Measurements from ENCODE around the gene SLC2A1.
"Not testable (repeated sequence)": the region's sequence is repeated elsewhere in the genome, so short reads cannot be mapped to it uniquely, and the experiment has no call there.

Gene SLC2A1

DNA sequence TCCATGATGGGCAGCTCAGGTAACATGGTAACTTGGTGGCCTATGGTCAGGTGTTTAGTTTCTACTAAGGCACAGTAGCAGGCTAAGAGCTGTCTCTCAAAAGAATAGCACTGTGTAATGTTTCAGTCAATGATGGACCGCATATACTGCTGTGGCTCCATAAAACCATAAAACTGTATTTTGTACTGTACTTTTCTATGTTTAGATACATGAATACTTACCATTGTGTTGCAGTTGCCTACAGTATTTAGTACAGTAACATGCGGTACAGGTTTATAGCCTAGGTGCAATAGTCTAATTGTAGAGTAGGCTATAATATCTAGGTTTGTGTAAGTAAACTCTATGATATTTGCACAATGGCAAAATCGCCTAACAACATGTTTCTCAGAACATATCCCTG is 50.6 kb downstream of the SLC2A1 start:
- in situ Hi-C loops (cut with MboI; ENCODE audit: low sequenced_read_pairs, unreplicated experiment), result no loop called here
- no peak for DNase-seq (ENCODE audit: low spot score)
- TF ChIP-seq, protein P1, sequence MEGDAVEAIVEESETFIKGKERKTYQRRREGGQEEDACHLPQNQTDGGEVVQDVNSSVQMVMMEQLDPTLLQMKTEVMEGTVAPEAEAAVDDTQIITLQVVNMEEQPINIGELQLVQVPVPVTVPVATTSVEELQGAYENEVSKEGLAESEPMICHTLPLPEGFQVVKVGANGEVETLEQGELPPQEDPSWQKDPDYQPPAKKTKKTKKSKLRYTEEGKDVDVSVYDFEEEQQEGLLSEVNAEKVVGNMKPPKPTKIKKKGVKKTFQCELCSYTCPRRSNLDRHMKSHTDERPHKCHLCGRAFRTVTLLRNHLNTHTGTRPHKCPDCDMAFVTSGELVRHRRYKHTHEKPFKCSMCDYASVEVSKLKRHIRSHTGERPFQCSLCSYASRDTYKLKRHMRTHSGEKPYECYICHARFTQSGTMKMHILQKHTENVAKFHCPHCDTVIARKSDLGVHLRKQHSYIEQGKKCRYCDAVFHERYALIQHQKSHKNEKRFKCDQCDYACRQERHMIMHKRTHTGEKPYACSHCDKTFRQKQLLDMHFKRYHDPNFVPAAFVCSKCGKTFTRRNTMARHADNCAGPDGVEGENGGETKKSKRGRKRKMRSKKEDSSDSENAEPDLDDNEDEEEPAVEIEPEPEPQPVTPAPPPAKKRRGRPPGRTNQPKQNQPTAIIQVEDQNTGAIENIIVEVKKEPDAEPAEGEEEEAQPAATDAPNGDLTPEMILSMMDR (IDR thresholded peaks at IDR 0.05; ENCODE audit: borderline replicate concordance, control extremely low read depth, extremely low read depth, insufficient read depth, missing control alignments), result no peak

DNA sequence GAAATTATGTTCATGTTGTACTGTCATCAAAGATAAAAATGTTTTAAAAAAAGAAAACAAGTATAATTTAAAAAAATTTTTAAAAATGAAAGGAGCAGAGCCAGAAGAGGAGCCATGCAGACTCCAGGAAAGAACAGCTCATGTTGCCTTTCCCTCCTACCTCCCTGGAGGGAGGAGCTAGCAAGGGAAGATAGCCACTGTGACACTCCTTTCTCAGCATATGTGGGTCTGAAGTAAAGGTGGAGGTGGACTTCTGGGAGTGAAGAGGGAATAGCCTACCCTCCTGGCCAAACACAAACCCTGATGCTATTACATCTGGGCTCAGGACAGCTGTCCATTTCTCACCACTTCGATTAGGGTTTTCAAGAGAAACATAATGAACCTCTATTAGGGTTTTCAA is 54.2 kb downstream of the SLC2A1 start:
- TF ChIP-seq, protein P1 (IDR thresholded peaks at IDR 0.05; ENCODE audit: borderline replicate concordance, control extremely low read depth, extremely low read depth, insufficient read depth, missing control alignments), result no peak
- in situ Hi-C loops (cut with MboI; ENCODE audit: low sequenced_read_pairs, unreplicated experiment), result no loop called here
- no peak for DNase-seq (ENCODE audit: low spot score)

DNA sequence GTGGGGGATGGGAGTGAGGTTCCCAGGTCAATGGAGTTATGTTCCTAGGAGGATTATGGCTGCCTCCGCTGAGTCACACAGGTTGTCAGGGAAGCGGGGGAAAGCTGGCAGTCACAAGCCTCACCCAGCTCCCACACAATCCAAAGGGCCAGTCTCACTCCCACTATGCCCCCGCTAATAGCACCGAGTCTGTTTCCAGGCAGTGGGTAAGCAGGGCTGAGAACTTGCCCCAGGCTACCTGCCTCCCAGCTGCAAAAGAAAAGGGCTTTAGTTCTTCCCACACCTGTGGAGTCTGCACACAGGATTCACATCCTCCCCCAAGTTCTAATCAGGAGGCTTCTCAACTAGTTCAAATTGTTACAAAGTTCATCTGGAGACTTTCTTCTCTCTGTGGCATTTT is 58.7 kb downstream of the SLC2A1 start:
- in situ Hi-C loops (cut with MboI; ENCODE audit: low sequenced_read_pairs, unreplicated experiment); DNase-seq (ENCODE audit: low spot score): not testable (repeated sequence)

- in situ Hi-C loops (cut with MboI; ENCODE audit: low sequenced_read_pairs, unreplicated experiment), result no loop called here
- TF ChIP-seq, protein P1 (IDR thresholded peaks at IDR 0.05; ENCODE audit: borderline replicate concordance, control extremely low read depth, extremely low read depth, insufficient read depth, missing control alignments), result no peak
- no peak for DNase-seq (ENCODE audit: low spot score)
Measured at GRCh38 chr1:42891465-42892138, 67.1 kb downstream of the SLC2A1 start.

DNA sequence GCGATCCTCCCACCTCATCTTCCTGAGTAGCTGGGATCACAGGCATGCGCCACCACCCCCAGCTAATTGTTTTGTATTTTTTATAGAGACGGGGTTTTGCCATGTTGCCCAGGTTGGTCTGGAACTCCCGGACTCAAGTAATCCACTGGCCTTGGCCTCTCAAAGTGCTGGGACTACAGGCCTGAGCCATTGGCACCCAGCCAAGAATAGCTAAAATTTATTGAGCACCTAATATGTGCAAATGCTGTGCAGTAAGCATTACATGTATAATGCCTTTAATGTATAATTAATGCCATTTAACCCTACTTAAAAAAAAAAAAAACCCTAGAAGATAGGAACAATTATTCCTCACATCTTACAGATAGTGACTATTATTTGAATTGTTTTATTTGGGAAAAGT is 69.4 kb downstream of the SLC2A1 start:
- no peak for DNase-seq (ENCODE audit: low spot score)
- in situ Hi-C loops (cut with MboI; ENCODE audit: low sequenced_read_pairs, unreplicated experiment), result no loop called here
- TF ChIP-seq, protein P1 (IDR thresholded peaks at IDR 0.05; ENCODE audit: borderline replicate concordance, control extremely low read depth, extremely low read depth, insufficient read depth, missing control alignments), result no peak

GRCh38 chr1:42888013-42888633 is 70.5 kb downstream of the SLC2A1 start:
- TF ChIP-seq, protein P1 (IDR thresholded peaks at IDR 0.05; ENCODE audit: borderline replicate concordance, control extremely low read depth, extremely low read depth, insufficient read depth, missing control alignments), result no peak
- in situ Hi-C loops (cut with MboI; ENCODE audit: low sequenced_read_pairs, unreplicated experiment), result no loop called here
- DNase-seq (ENCODE audit: low spot score), result no peak

- no peak for DNase-seq (ENCODE audit: low spot score)
- in situ Hi-C loops (cut with MboI; ENCODE audit: low sequenced_read_pairs, unreplicated experiment), result no loop called here
- TF ChIP-seq, protein P1 (IDR thresholded peaks at IDR 0.05; ENCODE audit: borderline replicate concordance, control extremely low read depth, extremely low read depth, insufficient read depth, missing control alignments), result no peak
Measured at GRCh38 chr1:42887366-42887765, 71.3 kb downstream of the SLC2A1 start.
